ENCODE data around the gene LRRIQ4.

The LRRIQ4 gene

GRCh38 chr3:169772897-169773816 is 39.5 kb upstream of the LRRIQ4 start, which contains the start of gene MYNN (continued):
- TF ChIP-seq ZNF624 (tag by site-specific recombination; IDR thresholded peaks at IDR 0.05) (no peak), ZNF501 (tag by site-specific recombination; IDR thresholded peaks at IDR 0.05) (peak; percentile 78), ZFHX2 (tag by site-specific recombination; conservative IDR thresholded peaks at IDR 0.05) (peak; percentile 55), MYNN (tag by site-specific recombination; IDR thresholded peaks at IDR 0.05; ENCODE audit: borderline replicate concordance) (no peak), ZNF335 (tag by site-specific recombination; conservative IDR thresholded peaks at IDR 0.05) (peak; percentile 90), ZNF19 (tag by site-specific recombination; IDR thresholded peaks at IDR 0.05; ENCODE audit: low read depth) (no peak), ZNF223 (tag by site-specific recombination; IDR thresholded peaks at IDR 0.05) (peak; percentile 83), TRIM28 (IDR thresholded peaks at IDR 0.05; ENCODE audit: borderline replicate concordance, low read length) (no peak), GFI1B (tag by site-specific recombination; IDR thresholded peaks at IDR 0.05) (no peak), ZNF830 (tag by site-specific recombination; IDR thresholded peaks at IDR 0.05; ENCODE audit: low read depth) (no peak), ZBTB8A (tag by site-specific recombination; IDR thresholded peaks at IDR 0.05) (peak; percentile 54; the same call in 1 of the 2 replicates), ZNF558 (tag by site-specific recombination; IDR thresholded peaks at IDR 0.05) (no peak), ZNF121 (tag by site-specific recombination; IDR thresholded peaks at IDR 0.05) (no peak), ZNF132 (tag by site-specific recombination; IDR thresholded peaks at IDR 0.05; ENCODE audit: borderline replicate concordance) (no peak), ZNF664 (tag by site-specific recombination; IDR thresholded peaks at IDR 0.05) (no peak), ZNF645 (tag by site-specific recombination; IDR thresholded peaks at IDR 0.05) (no peak), ZNF561 (tag by site-specific recombination; IDR thresholded peaks at IDR 0.05; ENCODE audit: borderline replicate concordance) (no peak), ZIC2 (tag by site-specific recombination; IDR thresholded peaks at IDR 0.05) (peak; percentile 90), ZSCAN23 (tag by site-specific recombination; IDR thresholded peaks at IDR 0.05) (no peak), ZNF37A (tag by site-specific recombination; IDR thresholded peaks at IDR 0.05) (no peak), ZEB2 (tag by site-specific recombination; IDR thresholded peaks at IDR 0.05) (peak; percentile 85; the same call in 1 of the 2 replicates), ZNF146 (tag by site-specific recombination; IDR thresholded peaks at IDR 0.05) (no peak), FEZF1 (tag by site-specific recombination; IDR thresholded peaks at IDR 0.05) (no peak), OSR2 (tag by site-specific recombination; IDR thresholded peaks at IDR 0.05) (no peak), GLIS1 (tag by site-specific recombination; IDR thresholded peaks at IDR 0.05) (peak; percentile 89), ZNF785 (tag by site-specific recombination; IDR thresholded peaks at IDR 0.05) (no peak), GLI2 (tag by site-specific recombination; IDR thresholded peaks at IDR 0.05; ENCODE audit: borderline replicate concordance, low read depth) (no peak)
- TF ChIP-seq, protein P1, sequence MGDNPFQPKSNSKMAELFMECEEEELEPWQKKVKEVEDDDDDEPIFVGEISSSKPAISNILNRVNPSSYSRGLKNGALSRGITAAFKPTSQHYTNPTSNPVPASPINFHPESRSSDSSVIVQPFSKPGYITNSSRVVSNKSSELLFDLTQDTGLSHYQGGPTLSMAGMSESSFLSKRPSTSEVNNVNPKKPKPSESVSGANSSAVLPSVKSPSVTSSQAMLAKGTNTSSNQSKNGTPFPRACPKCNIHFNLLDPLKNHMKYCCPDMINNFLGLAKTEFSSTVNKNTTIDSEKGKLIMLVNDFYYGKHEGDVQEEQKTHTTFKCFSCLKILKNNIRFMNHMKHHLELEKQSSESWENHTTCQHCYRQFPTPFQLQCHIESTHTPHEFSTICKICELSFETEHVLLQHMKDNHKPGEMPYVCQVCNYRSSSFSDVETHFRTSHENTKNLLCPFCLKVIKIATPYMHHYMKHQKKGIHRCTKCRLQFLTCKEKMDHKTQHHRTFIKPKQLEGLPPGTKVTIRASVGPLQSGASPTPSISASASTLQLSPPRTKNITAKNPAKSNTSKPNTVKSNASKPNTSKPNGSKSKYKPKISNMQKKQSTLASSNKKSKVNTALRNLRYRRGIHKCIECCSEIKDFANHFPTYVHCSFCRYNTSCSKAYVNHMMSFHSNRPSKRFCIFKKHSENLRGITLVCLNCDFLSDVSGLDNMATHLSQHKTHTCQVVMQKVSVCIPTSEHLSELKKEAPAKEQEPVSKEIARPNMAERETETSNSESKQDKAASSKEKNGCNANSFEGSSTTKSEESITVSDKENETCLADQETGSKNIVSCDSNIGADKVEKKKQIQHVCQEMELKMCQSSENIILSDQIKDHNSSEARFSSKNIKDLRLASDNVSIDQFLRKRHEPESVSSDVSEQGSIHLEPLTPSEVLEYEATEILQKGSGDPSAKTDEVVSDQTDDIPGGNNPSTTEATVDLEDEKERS (tag by site-specific recombination; IDR thresholded peaks at IDR 0.05) = no peak
- TF ChIP-seq, protein P2, sequence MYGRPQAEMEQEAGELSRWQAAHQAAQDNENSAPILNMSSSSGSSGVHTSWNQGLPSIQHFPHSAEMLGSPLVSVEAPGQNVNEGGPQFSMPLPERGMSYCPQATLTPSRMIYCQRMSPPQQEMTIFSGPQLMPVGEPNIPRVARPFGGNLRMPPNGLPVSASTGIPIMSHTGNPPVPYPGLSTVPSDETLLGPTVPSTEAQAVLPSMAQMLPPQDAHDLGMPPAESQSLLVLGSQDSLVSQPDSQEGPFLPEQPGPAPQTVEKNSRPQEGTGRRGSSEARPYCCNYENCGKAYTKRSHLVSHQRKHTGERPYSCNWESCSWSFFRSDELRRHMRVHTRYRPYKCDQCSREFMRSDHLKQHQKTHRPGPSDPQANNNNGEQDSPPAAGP (tag by site-specific recombination; IDR thresholded peaks at IDR 0.05) = peak; percentile 74; the same call in 1 of the 2 replicates
- TF ChIP-seq, protein P3, sequence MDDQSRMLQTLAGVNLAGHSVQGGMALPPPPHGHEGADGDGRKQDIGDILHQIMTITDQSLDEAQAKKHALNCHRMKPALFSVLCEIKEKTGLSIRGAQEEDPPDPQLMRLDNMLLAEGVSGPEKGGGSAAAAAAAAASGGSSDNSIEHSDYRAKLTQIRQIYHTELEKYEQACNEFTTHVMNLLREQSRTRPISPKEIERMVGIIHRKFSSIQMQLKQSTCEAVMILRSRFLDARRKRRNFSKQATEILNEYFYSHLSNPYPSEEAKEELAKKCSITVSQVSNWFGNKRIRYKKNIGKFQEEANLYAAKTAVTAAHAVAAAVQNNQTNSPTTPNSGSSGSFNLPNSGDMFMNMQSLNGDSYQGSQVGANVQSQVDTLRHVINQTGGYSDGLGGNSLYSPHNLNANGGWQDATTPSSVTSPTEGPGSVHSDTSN (CRISPR knock-in tag; IDR thresholded peaks at IDR 0.05) = peak; percentile 72; the same call in 1 of the 2 replicates
- TF ChIP-seq, protein P4, sequence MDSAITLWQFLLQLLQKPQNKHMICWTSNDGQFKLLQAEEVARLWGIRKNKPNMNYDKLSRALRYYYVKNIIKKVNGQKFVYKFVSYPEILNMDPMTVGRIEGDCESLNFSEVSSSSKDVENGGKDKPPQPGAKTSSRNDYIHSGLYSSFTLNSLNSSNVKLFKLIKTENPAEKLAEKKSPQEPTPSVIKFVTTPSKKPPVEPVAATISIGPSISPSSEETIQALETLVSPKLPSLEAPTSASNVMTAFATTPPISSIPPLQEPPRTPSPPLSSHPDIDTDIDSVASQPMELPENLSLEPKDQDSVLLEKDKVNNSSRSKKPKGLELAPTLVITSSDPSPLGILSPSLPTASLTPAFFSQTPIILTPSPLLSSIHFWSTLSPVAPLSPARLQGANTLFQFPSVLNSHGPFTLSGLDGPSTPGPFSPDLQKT (IDR thresholded peaks at IDR 0.05; ENCODE audit: borderline replicate concordance, low read depth, low read length) = no peak

Measured in HEK293 (cell line).